HepG2 (cell line): Measurements from ENCODE around the gene IRAK4. TPM values are rescaled to one million over a fixed set of nuclear protein-coding genes. Genes with fewer than 3 reads are reported as not detected.

Experiments used
- HCFC1 ChIP-seq: fragments of 150-350 bp; IDR thresholded peaks from 2 replicates; pipeline ENCODE4 v1.6.1; 2014; ENCODE audit warnings: low read depth, low read length
- HNRNPK ChIP-seq: fragments of 200-400 bp; formaldehyde crosslinking; IDR thresholded peaks from 2 replicates; pipeline ENCODE4 v1.6.1; 2018; ENCODE audit warnings: low read length, low read depth, moderate library complexity, mild to moderate bottlenecking; ENCODE audit not compliant: poor library complexity, severe bottlenecking
- KLF15 ChIP-seq: sonication (generic); formaldehyde crosslinking; IDR thresholded peaks from 2 replicates; pipeline ENCODE4 v1.8.1; 2023; ENCODE audit warnings: borderline replicate concordance, mild to moderate bottlenecking, inconsistent platforms, missing genetic modification reagents, mixed read lengths
- RFX3 ChIP-seq: IDR thresholded peaks from 2 replicates; pipeline ENCODE4 v1.6.1; 2016; ENCODE audit warnings: missing biosample characterization, missing genetic modification reagents
- SMYD3 ChIP-seq: sonication (generic); formaldehyde crosslinking; IDR thresholded peaks from 2 replicates; pipeline ENCODE4 v1.8.1; 2023; ENCODE audit warnings: mild to moderate bottlenecking, missing genetic modification reagents
- SOX13 ChIP-seq, 3 experiments: fragments of 450-650 bp in 1 of 3; sonication (generic) in 1 of 3; formaldehyde crosslinking in 1 of 3; IDR thresholded peaks in 2 of 3; conservative IDR thresholded peaks in 1 of 3; 2 replicates each; pipeline versions ENCODE4 v1.5.0 to v1.6.1; 2016 to 2020; ENCODE audit warnings: antibody characterized with exemption in 1 of 3, mild to moderate bottlenecking in 1 of 3, missing compliant biosample characterization in 1 of 3, missing genetic modification reagents in 1 of 3, moderate library complexity in 1 of 3
- TEAD3 ChIP-seq: optimal IDR thresholded peaks from 2 replicates; pipeline ENCODE3; 2016; ENCODE audit warnings: borderline replicate concordance
- YEATS2 ChIP-seq: sonication (generic); formaldehyde crosslinking; IDR thresholded peaks from 2 replicates; pipeline ENCODE4 v1.4.0; 2020; ENCODE audit warnings: missing genetic modification reagents, borderline replicate concordance
- ZFP90 ChIP-seq: sonication (generic); formaldehyde crosslinking; IDR thresholded peaks from 2 replicates; pipeline ENCODE4 v1.8.0; 2022; ENCODE audit warnings: missing genetic modification reagents, mild to moderate bottlenecking, inconsistent platforms, borderline replicate concordance
- ZNF629 ChIP-seq: sonication (generic); formaldehyde crosslinking; conservative IDR thresholded peaks from 2 replicates; pipeline ENCODE4 v1.5.0; 2020; ENCODE audit warnings: missing genetic modification reagents
- ZNF670 ChIP-seq: sonication (generic); formaldehyde crosslinking; IDR thresholded peaks from 2 replicates; pipeline ENCODE4 v1.8.0; 2022; ENCODE audit warnings: mild to moderate bottlenecking, missing genetic modification reagents, borderline replicate concordance
- ZNF7 ChIP-seq: IDR thresholded peaks from 2 replicates; pipeline ENCODE4 v1.6.1; 2016; ENCODE audit warnings: missing biosample characterization, missing genetic modification reagents
- ZNF841 ChIP-seq: sonication (generic); formaldehyde crosslinking; IDR thresholded peaks from 2 replicates; pipeline ENCODE4 v1.8.1; 2023; ENCODE audit warnings: missing genetic modification reagents, borderline replicate concordance
- polyA plus RNA-seq, 8 experiments: library from polyadenylated mRNA; depleted of rRNA in 3 of 8; stranded (reverse) in 7 of 8; unstranded in 1 of 8; fragments of >200 nt; fragmentation: Illumina TruSeq in 4 of 8; extraction: Trizol in 4 of 8; gene quantifications; 2 replicates each; pipeline versions ENCODE4 v1.2.1 to v1.2.3, GENCODE V29; 2011 to 2016; ENCODE audit warnings: low read depth in 4 of 8, missing spikeins in 1 of 8, mixed read lengths in 1 of 8; ENCODE audit not compliant: insufficient read depth in 1 of 8
- total RNA-seq, 5 experiments: library from RNA; depleted of rRNA; stranded (reverse); fragments of >200 nt; fragmentation: Illumina TruSeq; extraction: Trizol; gene quantifications; 2 replicates each; pipeline ENCODE4 v1.2.3, GENCODE V29; 2016; ENCODE audit warnings: low read depth in 1 of 5
- TF ChIP-seq, protein P1 (sequence below): sonication (generic); formaldehyde crosslinking; IDR thresholded peaks from 2 replicates; pipeline ENCODE4 v1.4.0; 2020; ENCODE audit warnings: missing genetic modification reagents, borderline replicate concordance
- TF ChIP-seq, protein P2 (sequence below): IDR thresholded peaks from 2 replicates; pipeline ENCODE4 v1.6.1; 2012; ENCODE audit warnings: inconsistent platforms
- TF ChIP-seq, protein P3 (sequence below): sonication (generic); formaldehyde crosslinking; IDR thresholded peaks from 2 replicates; pipeline ENCODE4 v1.4.0; 2020; ENCODE audit warnings: missing genetic modification reagents, borderline replicate concordance
- TF ChIP-seq, protein P4 (sequence below): sonication (generic); formaldehyde crosslinking; IDR thresholded peaks from 2 replicates; pipeline ENCODE4 v1.8.0; 2022; ENCODE audit warnings: missing genetic modification reagents, mild to moderate bottlenecking, borderline replicate concordance
- TF ChIP-seq, protein P5 (sequence below): sonication (generic); formaldehyde crosslinking; IDR thresholded peaks from 2 replicates; pipeline ENCODE4 v1.4.0; 2020; ENCODE audit warnings: missing genetic modification reagents; ENCODE audit errors: not compliant biosample characterization
- TF ChIP-seq, protein P6 (sequence below): sonication (generic); formaldehyde crosslinking; IDR thresholded peaks from 2 replicates; pipeline ENCODE4 v1.5.1; 2020; ENCODE audit warnings: missing genetic modification reagents, mild to moderate bottlenecking, borderline replicate concordance

IRAK4 gene
- total and polyA plus RNA-seq, 2 of the 13 experiments (the other 11 are each of a cell fraction or from before 2014, with no cell fraction given), result 6.6 to 7.1 TPM

DNA sequence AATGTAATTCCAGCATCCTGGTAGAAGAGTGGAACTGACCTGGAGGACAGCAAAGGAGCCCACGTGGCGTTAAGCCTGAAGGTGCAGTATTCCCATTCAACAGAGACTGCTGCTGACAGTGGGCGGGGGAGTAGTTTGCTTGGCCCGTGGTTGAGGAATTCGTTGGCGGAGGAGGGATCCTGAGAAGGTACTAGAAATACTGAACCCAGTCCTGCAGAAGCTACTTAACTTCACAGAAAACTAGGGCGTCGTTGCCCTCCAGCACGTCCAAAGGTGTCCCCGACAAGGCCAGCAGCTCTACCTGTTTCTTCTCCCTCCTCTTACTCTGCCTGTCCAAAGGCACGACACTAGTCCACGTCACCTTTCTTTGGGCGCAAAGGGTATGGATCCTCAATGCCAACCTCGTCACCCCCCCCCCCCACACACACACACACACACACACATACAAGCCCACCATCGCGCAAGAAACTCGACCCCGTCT lies 464 bp upstream of the IRAK4 start (continued):
- TF ChIP-seq, protein P1, sequence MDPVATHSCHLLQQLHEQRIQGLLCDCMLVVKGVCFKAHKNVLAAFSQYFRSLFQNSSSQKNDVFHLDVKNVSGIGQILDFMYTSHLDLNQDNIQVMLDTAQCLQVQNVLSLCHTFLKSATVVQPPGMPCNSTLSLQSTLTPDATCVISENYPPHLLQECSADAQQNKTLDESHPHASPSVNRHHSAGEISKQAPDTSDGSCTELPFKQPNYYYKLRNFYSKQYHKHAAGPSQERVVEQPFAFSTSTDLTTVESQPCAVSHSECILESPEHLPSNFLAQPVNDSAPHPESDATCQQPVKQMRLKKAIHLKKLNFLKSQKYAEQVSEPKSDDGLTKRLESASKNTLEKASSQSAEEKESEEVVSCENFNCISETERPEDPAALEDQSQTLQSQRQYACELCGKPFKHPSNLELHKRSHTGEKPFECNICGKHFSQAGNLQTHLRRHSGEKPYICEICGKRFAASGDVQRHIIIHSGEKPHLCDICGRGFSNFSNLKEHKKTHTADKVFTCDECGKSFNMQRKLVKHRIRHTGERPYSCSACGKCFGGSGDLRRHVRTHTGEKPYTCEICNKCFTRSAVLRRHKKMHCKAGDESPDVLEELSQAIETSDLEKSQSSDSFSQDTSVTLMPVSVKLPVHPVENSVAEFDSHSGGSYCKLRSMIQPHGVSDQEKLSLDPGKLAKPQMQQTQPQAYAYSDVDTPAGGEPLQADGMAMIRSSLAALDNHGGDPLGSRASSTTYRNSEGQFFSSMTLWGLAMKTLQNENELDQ (CRISPR knock-in tag), result no peak
- no peak for TF ChIP-seq HNRNPK
- no peak for TF ChIP-seq ZNF7 (CRISPR knock-in tag)
- no peak for TF ChIP-seq RFX3
- TF ChIP-seq, protein P2, sequence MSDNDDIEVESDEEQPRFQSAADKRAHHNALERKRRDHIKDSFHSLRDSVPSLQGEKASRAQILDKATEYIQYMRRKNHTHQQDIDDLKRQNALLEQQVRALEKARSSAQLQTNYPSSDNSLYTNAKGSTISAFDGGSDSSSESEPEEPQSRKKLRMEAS, result peak; percentile 73
- TF ChIP-seq SOX13 (IDR thresholded peaks at IDR 0.05), result no peak
- TF ChIP-seq SOX13 (CRISPR knock-in tag; conservative IDR thresholded peaks at IDR 0.05 in 1 of 2, IDR thresholded peaks at IDR 0.05 in 1 of 2), result no peak
- TF ChIP-seq, protein P3, sequence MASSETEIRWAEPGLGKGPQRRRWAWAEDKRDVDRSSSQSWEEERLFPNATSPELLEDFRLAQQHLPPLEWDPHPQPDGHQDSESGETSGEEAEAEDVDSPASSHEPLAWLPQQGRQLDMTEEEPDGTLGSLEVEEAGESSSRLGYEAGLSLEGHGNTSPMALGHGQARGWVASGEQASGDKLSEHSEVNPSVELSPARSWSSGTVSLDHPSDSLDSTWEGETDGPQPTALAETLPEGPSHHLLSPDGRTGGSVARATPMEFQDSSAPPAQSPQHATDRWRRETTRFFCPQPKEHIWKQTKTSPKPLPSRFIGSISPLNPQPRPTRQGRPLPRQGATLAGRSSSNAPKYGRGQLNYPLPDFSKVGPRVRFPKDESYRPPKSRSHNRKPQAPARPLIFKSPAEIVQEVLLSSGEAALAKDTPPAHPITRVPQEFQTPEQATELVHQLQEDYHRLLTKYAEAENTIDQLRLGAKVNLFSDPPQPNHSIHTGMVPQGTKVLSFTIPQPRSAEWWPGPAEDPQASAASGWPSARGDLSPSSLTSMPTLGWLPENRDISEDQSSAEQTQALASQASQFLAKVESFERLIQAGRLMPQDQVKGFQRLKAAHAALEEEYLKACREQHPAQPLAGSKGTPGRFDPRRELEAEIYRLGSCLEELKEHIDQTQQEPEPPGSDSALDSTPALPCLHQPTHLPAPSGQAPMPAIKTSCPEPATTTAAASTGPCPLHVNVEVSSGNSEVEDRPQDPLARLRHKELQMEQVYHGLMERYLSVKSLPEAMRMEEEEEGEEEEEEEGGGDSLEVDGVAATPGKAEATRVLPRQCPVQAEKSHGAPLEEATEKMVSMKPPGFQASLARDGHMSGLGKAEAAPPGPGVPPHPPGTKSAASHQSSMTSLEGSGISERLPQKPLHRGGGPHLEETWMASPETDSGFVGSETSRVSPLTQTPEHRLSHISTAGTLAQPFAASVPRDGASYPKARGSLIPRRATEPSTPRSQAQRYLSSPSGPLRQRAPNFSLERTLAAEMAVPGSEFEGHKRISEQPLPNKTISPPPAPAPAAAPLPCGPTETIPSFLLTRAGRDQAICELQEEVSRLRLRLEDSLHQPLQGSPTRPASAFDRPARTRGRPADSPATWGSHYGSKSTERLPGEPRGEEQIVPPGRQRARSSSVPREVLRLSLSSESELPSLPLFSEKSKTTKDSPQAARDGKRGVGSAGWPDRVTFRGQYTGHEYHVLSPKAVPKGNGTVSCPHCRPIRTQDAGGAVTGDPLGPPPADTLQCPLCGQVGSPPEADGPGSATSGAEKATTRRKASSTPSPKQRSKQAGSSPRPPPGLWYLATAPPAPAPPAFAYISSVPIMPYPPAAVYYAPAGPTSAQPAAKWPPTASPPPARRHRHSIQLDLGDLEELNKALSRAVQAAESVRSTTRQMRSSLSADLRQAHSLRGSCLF (CRISPR knock-in tag), result no peak
- no peak for TF ChIP-seq HCFC1
- TF ChIP-seq ZFP90 (CRISPR knock-in tag), result no peak; the same call in 1 of the 2 replicates
- TF ChIP-seq, protein P4, sequence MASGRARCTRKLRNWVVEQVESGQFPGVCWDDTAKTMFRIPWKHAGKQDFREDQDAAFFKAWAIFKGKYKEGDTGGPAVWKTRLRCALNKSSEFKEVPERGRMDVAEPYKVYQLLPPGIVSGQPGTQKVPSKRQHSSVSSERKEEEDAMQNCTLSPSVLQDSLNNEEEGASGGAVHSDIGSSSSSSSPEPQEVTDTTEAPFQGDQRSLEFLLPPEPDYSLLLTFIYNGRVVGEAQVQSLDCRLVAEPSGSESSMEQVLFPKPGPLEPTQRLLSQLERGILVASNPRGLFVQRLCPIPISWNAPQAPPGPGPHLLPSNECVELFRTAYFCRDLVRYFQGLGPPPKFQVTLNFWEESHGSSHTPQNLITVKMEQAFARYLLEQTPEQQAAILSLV, result 0 out of 2 replicates have a peak, but pooled peaks have one; percentile 53
- TF ChIP-seq KLF15 (CRISPR knock-in tag), result no peak
- peak; percentile 11 for TF ChIP-seq TEAD3 (CRISPR knock-in tag)
- TF ChIP-seq YEATS2 (CRISPR knock-in tag), result no peak; the same call in 1 of the 2 replicates
- TF ChIP-seq ZNF670, result no peak
- TF ChIP-seq ZNF629 (CRISPR knock-in tag), result peak; percentile 30; the same call in 1 of the 2 replicates
- TF ChIP-seq, protein P5, sequence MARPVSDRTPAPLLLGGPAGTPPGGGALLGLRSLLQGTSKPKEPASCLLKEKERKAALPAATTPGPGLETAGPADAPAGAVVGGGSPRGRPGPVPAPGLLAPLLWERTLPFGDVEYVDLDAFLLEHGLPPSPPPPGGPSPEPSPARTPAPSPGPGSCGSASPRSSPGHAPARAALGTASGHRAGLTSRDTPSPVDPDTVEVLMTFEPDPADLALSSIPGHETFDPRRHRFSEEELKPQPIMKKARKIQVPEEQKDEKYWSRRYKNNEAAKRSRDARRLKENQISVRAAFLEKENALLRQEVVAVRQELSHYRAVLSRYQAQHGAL (CRISPR knock-in tag), result no peak
- TF ChIP-seq, protein P6, sequence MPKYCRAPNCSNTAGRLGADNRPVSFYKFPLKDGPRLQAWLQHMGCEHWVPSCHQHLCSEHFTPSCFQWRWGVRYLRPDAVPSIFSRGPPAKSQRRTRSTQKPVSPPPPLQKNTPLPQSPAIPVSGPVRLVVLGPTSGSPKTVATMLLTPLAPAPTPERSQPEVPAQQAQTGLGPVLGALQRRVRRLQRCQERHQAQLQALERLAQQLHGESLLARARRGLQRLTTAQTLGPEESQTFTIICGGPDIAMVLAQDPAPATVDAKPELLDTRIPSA (CRISPR knock-in tag), result 0 out of 2 replicates have a peak, but pooled peaks have one; percentile 7
- no peak for TF ChIP-seq SMYD3
- TF ChIP-seq ZNF841 (CRISPR knock-in tag), result no peak
